Keratinocyte (primary cell): ENCODE measurements around the gene HS6ST3. TPM values are rescaled to one million over a fixed set of nuclear protein-coding genes. Genes with fewer than 3 reads are reported as not detected.
A peak's percentile ranks its signal among the peaks of the same experiment; 100 is the strongest.
"Not testable (repeated sequence)": the region's sequence is repeated elsewhere in the genome, so short reads cannot be mapped to it uniquely, and the experiment has no call there.

Experiments used
- DNase-seq: peaks from one replicate; pipeline ENCODE4 v3.0.0-alpha.2; 2011; ENCODE audit warnings: low read depth, missing footprints, low spot score
- FAIRE-seq: peaks from 2 replicates; lab custom pipeline; 2011; peaks lifted over from hg19 to GRCh38; lab: Jason Lieb, UNC
- H2AFZ ChIP-seq: 2 replicates; pipeline ENCODE4 v1.6.0; 2012; ENCODE audit warnings: low read length, control low read depth, inconsistent platforms; ENCODE audit not compliant: control insufficient read depth
- H3K27ac ChIP-seq: 2 replicates; pipeline ENCODE4 v1.5.1; 2011; ENCODE audit warnings: low read length; ENCODE audit not compliant: control insufficient read depth, insufficient read depth
- H3K27me3 ChIP-seq: 3 replicates; pipeline ENCODE4 v1.6.0; 2011; ENCODE audit warnings: low read length; ENCODE audit not compliant: control insufficient read depth, insufficient read depth; ENCODE audit errors: extremely low read depth
- H3K36me3 ChIP-seq, 2 experiments: 2 replicates in 1 of 2; 3 replicates in 1 of 2; pipeline ENCODE4 v1.5.1; 2011; ENCODE audit warnings: low read length in 2 of 2, mild to moderate bottlenecking in 1 of 2; ENCODE audit not compliant: control insufficient read depth in 2 of 2, insufficient read depth in 2 of 2; ENCODE audit errors: extremely low read depth in 1 of 2
- H3K4me1 ChIP-seq: 3 replicates; pipeline ENCODE4 v1.5.1; 2011; ENCODE audit warnings: low read length; ENCODE audit not compliant: control insufficient read depth, insufficient read depth; ENCODE audit errors: extremely low read depth
- H3K4me2 ChIP-seq: 3 replicates; pipeline ENCODE4 v1.6.0; 2011; ENCODE audit warnings: low read depth, low read length; ENCODE audit not compliant: control insufficient read depth, insufficient read depth; ENCODE audit errors: extremely low read depth
- H3K4me3 ChIP-seq, 3 experiments: fragments of 200-600 bp in 1 of 3; sonication (generic) in 1 of 3; 2 replicates in 2 of 3; 3 replicates in 1 of 3; pipeline ENCODE4 v1.5.1; 2011 to 2016; ENCODE audit warnings: low read length in 3 of 3, mild to moderate bottlenecking in 3 of 3, control low read depth in 2 of 3, inconsistent platforms in 1 of 3, low read depth in 1 of 3, mixed read lengths in 1 of 3, mixed run types in 1 of 3, moderate library complexity in 1 of 3; ENCODE audit not compliant: control insufficient read depth in 2 of 3, insufficient read depth in 2 of 3; ENCODE audit errors: extremely low read depth in 1 of 3
- H3K79me2 ChIP-seq: 2 replicates; pipeline ENCODE4 v1.6.0; 2012; ENCODE audit warnings: low read length; ENCODE audit not compliant: control insufficient read depth, insufficient read depth
- H3K9ac ChIP-seq: 3 replicates; pipeline ENCODE4 v1.6.0; 2011; ENCODE audit warnings: low read length; ENCODE audit not compliant: control insufficient read depth, insufficient read depth; ENCODE audit errors: extremely low read depth
- H3K9me1 ChIP-seq: 3 replicates; pipeline ENCODE4 v1.6.0; 2011; ENCODE audit warnings: low read length; ENCODE audit not compliant: control insufficient read depth, insufficient read depth; ENCODE audit errors: extremely low read depth
- H3K9me3 ChIP-seq: 2 replicates; pipeline ENCODE4 v1.5.1; 2012; ENCODE audit warnings: low read depth, low read length; ENCODE audit not compliant: control insufficient read depth
- H4K20me1 ChIP-seq: 3 replicates; pipeline ENCODE4 v1.6.0; 2011; ENCODE audit warnings: low read length; ENCODE audit not compliant: control insufficient read depth, insufficient read depth; ENCODE audit errors: extremely low read depth
- EZH2 ChIP-seq: IDR thresholded peaks from one replicate; pipeline ENCODE4 v1.6.1; 2012; ENCODE audit warnings: inconsistent platforms, mild to moderate bottlenecking, low read length, moderate library complexity
- dilution Hi-C: fragments of 300-500 bp; cut with MboI; formaldehyde crosslinking; loops from one replicate; pipeline ENCODE4 v1.7.0; 2020; ENCODE audit warnings: low sequenced_read_pairs; ENCODE audit not compliant: extremely low pct_ligation_motif_present
- polyA plus RNA-seq, 5 experiments: library from polyadenylated mRNA; depleted of rRNA in 3 of 5; stranded (reverse) in 3 of 5; stranded (forward) in 1 of 5; unstranded in 1 of 5; fragments of >200 nt; gene quantifications; 1 replicate in 1 of 5; 2 replicates in 3 of 5; 3 replicates in 1 of 5; pipeline versions ENCODE4 v1.2.1 to v1.2.3, GENCODE V29; 2011 to 2012; ENCODE audit warnings: missing spikeins in 2 of 5, low read depth in 1 of 5, low replicate concordance in 1 of 5
- TF ChIP-seq, protein P1 (sequence below), 3 experiments: IDR thresholded peaks in 1 of 3; conservative IDR thresholded peaks in 1 of 3; optimal IDR thresholded peaks in 1 of 3; 2 replicates in 2 of 3; 3 replicates in 1 of 3; pipeline versions ENCODE3 to v1.5.1; 2011; ENCODE audit warnings: low read length in 3 of 3, mild to moderate bottlenecking in 3 of 3, moderate library complexity in 2 of 3, control low read depth in 1 of 3, inconsistent platforms in 1 of 3; ENCODE audit not compliant: insufficient read depth in 2 of 3; ENCODE audit errors: extremely low read depth in 1 of 3

HS6ST3 gene
- polyA plus RNA-seq, 1 donor (not counting 4 experiments of a cell fraction or from before 2014, with no cell fraction given), result 0.03 TPM

- Histone ChIP-seq H3K27ac (no peak overlapping the region), H3K79me2 (no peaks in the 10 kb centered on the region), H3K36me3 (no peaks in the 10 kb centered on the region), H3K9me3 (no peaks in the 10 kb centered on the region), H2AFZ (peak overlapping the region; percentile 5), H3K4me1 (peaks cover 7% of the 10 kb centered on the region), H3K9ac (no peak overlapping the region), H3K27me3 (no peaks in the 10 kb centered on the region), H4K20me1 (no peaks in the 10 kb centered on the region), H3K4me3 (no peak overlapping the region), H3K4me2 (no peak overlapping the region), H3K9me1 (no peaks in the 10 kb centered on the region)
- DNase-seq (no peak), FAIRE-seq (peak; percentile 52)
- no peak for TF ChIP-seq EZH2
- TF ChIP-seq, protein P1, sequence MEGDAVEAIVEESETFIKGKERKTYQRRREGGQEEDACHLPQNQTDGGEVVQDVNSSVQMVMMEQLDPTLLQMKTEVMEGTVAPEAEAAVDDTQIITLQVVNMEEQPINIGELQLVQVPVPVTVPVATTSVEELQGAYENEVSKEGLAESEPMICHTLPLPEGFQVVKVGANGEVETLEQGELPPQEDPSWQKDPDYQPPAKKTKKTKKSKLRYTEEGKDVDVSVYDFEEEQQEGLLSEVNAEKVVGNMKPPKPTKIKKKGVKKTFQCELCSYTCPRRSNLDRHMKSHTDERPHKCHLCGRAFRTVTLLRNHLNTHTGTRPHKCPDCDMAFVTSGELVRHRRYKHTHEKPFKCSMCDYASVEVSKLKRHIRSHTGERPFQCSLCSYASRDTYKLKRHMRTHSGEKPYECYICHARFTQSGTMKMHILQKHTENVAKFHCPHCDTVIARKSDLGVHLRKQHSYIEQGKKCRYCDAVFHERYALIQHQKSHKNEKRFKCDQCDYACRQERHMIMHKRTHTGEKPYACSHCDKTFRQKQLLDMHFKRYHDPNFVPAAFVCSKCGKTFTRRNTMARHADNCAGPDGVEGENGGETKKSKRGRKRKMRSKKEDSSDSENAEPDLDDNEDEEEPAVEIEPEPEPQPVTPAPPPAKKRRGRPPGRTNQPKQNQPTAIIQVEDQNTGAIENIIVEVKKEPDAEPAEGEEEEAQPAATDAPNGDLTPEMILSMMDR (optimal IDR thresholded peaks at IDR 0.05 in 1 of 3, IDR thresholded peaks at IDR 0.05 in 1 of 3, conservative IDR thresholded peaks at IDR 0.05 in 1 of 3; ENCODE audit: extremely low read depth in 1 of 3, insufficient read depth in 2 of 3, low read length in 3 of 3), result no peak
- dilution Hi-C loops, result no loop called here
Measured at GRCh38 chr13:96771486-96772367, 681.8 kb downstream of the HS6ST3 start.

GRCh38 chr13:96772426-96772825 is 682.5 kb downstream of the HS6ST3 start:
- Histone ChIP-seq H3K4me3 (no peak overlapping the region), H3K36me3 (no peaks in the 10 kb centered on the region), H3K9me1 (no peaks in the 10 kb centered on the region), H4K20me1 (no peaks in the 10 kb centered on the region), H3K27me3 (no peaks in the 10 kb centered on the region), H3K79me2 (no peaks in the 10 kb centered on the region), H3K27ac (no peak overlapping the region), H3K4me1 (peaks cover 7% of the 10 kb centered on the region), H3K4me2 (no peak overlapping the region), H3K9me3 (no peaks in the 10 kb centered on the region), H2AFZ (no peak overlapping the region), H3K9ac (no peak overlapping the region)
- dilution Hi-C loops, result no loop called here
- TF ChIP-seq, protein P1 (optimal IDR thresholded peaks at IDR 0.05 in 1 of 3, IDR thresholded peaks at IDR 0.05 in 1 of 3, conservative IDR thresholded peaks at IDR 0.05 in 1 of 3; ENCODE audit: extremely low read depth in 1 of 3, insufficient read depth in 2 of 3, low read length in 3 of 3), result no peak
- no peak for TF ChIP-seq EZH2
- DNase-seq, result no peak
- no peak for FAIRE-seq

DNA sequence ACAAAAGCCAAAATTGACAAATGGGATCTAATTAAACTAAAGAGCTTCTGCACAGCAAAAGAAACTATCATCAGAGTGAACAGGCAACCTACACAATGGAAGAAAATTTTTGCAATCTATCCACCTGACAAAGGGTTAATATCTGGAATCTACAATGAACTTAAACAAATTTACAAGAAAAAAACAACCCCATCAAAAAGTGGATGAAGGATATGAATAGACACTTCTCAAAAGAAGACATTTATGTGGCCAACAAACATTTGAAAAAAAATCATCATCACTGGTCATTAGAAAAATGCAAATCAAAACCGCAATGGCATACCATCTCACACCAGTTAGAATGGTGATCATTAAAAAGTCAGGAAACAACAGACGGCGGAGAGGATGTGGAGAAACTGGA is 688.4 kb downstream of the HS6ST3 start:
- H3K4me3 ChIP-seq, H3K9ac ChIP-seq, DNase-seq, H3K9me3 ChIP-seq, H3K9me1 ChIP-seq, H3K36me3 ChIP-seq, H4K20me1 ChIP-seq, FAIRE-seq, H3K79me2 ChIP-seq, H3K4me2 ChIP-seq, H3K27ac ChIP-seq, H2AFZ ChIP-seq, dilution Hi-C loops, H3K27me3 ChIP-seq, H3K4me1 ChIP-seq: not testable (repeated sequence)
